ENCODE results near the gene ETS1. TPM values are rescaled to one million over a fixed set of nuclear protein-coding genes. Genes with fewer than 3 reads are reported as not detected.

The ETS1 gene
- total RNA-seq, 2 donors from 2014 or later: 15.2 to 30.0 TPM

- 83% methylated on average over 2 of the region's 2 CpGs for WGBS
- intact Hi-C loops (cut with DNase I): no loop called here
- H3K9me3 ChIP-seq: no peaks in the 10 kb centered on the region
- H3K36me3 ChIP-seq: no peaks in the 10 kb centered on the region
- no peaks in the 10 kb centered on the region for H3K4me1 ChIP-seq (replicated peaks)
- H3K27ac ChIP-seq: no peak overlapping the region
- no peak for TF ChIP-seq CTCF (IDR thresholded peaks at IDR 0.05)
- no peak for TF ChIP-seq POLR2A (IDR thresholded peaks at IDR 0.05)
- no peak for TF ChIP-seq POLR2AphosphoS5 (IDR thresholded peaks at IDR 0.05)
- no peaks in the 10 kb centered on the region for H3K27me3 ChIP-seq (replicated peaks; ENCODE audit: insufficient read depth)
- no peak overlapping the region for H3K4me3 ChIP-seq
- no peak for DNase-seq (ENCODE audit: low spot score)
Measured at GRCh38 chr11:128596250-128596649, 8.9 kb upstream of the ETS1 start.

- DNase-seq (ENCODE audit: low spot score): no peak
- no peak overlapping the region for H3K4me3 ChIP-seq
- 70% methylated on average over 3 of the region's 3 CpGs for WGBS
- H3K9me3 ChIP-seq: no peaks in the 10 kb centered on the region
- no peaks in the 10 kb centered on the region for H3K27me3 ChIP-seq (replicated peaks; ENCODE audit: insufficient read depth)
- intact Hi-C loops (cut with DNase I): no loop called here
- no peak overlapping the region for H3K27ac ChIP-seq
- no peaks in the 10 kb centered on the region for H3K4me1 ChIP-seq (replicated peaks)
- TF ChIP-seq POLR2AphosphoS5 (IDR thresholded peaks at IDR 0.05) (no peak), POLR2A (IDR thresholded peaks at IDR 0.05) (no peak), CTCF (IDR thresholded peaks at IDR 0.05) (no peak)
- no peaks in the 10 kb centered on the region for H3K36me3 ChIP-seq
Measured at GRCh38 chr11:128595775-128596174, 8.4 kb upstream of the ETS1 start.

- DNase-seq (ENCODE audit: low spot score): no peak
- Histone ChIP-seq H3K4me3 (no peak overlapping the region), H3K27me3 (replicated peaks; ENCODE audit: insufficient read depth) (no peaks in the 10 kb centered on the region), H3K9me3 (no peaks in the 10 kb centered on the region), H3K27ac (no peak overlapping the region), H3K4me1 (replicated peaks) (no peaks in the 10 kb centered on the region), H3K36me3 (no peaks in the 10 kb centered on the region)
- WGBS: 38% methylated on average over 3 of the region's 3 CpGs
- intact Hi-C loops (cut with DNase I): no loop called here
- TF ChIP-seq CTCF (IDR thresholded peaks at IDR 0.05) (no peak), POLR2AphosphoS5 (IDR thresholded peaks at IDR 0.05) (no peak), POLR2A (IDR thresholded peaks at IDR 0.05) (no peak)
Measured at GRCh38 chr11:128595221-128595620, 7.9 kb upstream of the ETS1 start.

- intact Hi-C loops (cut with DNase I): no loop called here
- Histone ChIP-seq H3K9me3 (no peaks in the 10 kb centered on the region), H3K4me3 (no peak overlapping the region), H3K36me3 (no peaks in the 10 kb centered on the region), H3K27ac (no peak overlapping the region), H3K27me3 (replicated peaks; ENCODE audit: insufficient read depth) (no peaks in the 10 kb centered on the region), H3K4me1 (replicated peaks) (no peaks in the 10 kb centered on the region)
- no peak for DNase-seq (ENCODE audit: low spot score)
- 65% methylated on average over 1 of the region's 1 CpG for WGBS
- no peak for TF ChIP-seq CTCF (IDR thresholded peaks at IDR 0.05)
- no peak for TF ChIP-seq POLR2AphosphoS5 (IDR thresholded peaks at IDR 0.05)
- no peak for TF ChIP-seq POLR2A (IDR thresholded peaks at IDR 0.05)
Measured at GRCh38 chr11:128594226-128594625, 6.9 kb upstream of the ETS1 start.

GRCh38 chr11:128593281-128593680, 5.9 kb upstream of the ETS1 start:
- Histone ChIP-seq H3K27me3 (replicated peaks; ENCODE audit: insufficient read depth) (peaks cover 3% of the 10 kb centered on the region), H3K27ac (no peak overlapping the region), H3K36me3 (no peaks in the 10 kb centered on the region), H3K9me3 (no peaks in the 10 kb centered on the region), H3K4me3 (no peak overlapping the region), H3K4me1 (replicated peaks) (no peaks in the 10 kb centered on the region)
- no peak for DNase-seq (ENCODE audit: low spot score)
- intact Hi-C loops (cut with DNase I): no loop called here
- TF ChIP-seq POLR2A (IDR thresholded peaks at IDR 0.05): no peak
- no peak for TF ChIP-seq POLR2AphosphoS5 (IDR thresholded peaks at IDR 0.05)
- TF ChIP-seq CTCF (IDR thresholded peaks at IDR 0.05): no peak
- 56% methylated on average over 4 of the region's 4 CpGs for whole genome bisulfite sequencing

All from prostate gland (tissue), 2 donors.